Panc1 (cell line): ENCODE data around the gene BIRC7.

ENCODE experiments used
- TF ChIP-seq, protein P1 (sequence below): fragments of 450-650 bp; IDR thresholded peaks from 2 replicates; pipeline ENCODE4 v1.5.1; 2017; ENCODE audit warnings: mild to moderate bottlenecking
- TF ChIP-seq, protein P2 (sequence below), 2 experiments: IDR thresholded peaks; 2 replicates each; pipeline ENCODE4 v1.6.1; 2011 to 2012; ENCODE audit warnings: low read depth in 2 of 2, control low read depth in 1 of 2, low read length in 1 of 2, mild to moderate bottlenecking in 1 of 2, moderate library complexity in 1 of 2; ENCODE audit not compliant: insufficient read depth in 1 of 2

DNA sequence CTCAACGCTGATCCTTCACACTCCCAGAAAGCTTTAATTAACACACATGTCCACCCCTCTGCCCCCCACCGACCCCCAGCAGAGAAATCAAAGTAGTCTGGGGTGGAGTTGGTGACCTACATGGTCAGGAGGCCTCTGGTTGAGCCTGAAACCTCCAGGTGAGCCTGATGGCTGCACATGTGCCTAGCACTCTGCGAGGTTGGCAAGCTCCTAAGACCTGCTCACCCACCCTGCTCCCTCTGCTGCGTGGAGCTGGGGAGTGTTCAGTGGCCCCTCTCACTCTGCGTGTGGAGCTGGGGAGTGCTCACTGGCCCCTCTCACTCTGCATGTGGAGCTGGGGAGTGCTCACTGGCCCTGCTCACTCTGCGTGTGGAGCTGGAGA lies 11.9 kb upstream of the BIRC7 start:
- TF ChIP-seq, protein P1, sequence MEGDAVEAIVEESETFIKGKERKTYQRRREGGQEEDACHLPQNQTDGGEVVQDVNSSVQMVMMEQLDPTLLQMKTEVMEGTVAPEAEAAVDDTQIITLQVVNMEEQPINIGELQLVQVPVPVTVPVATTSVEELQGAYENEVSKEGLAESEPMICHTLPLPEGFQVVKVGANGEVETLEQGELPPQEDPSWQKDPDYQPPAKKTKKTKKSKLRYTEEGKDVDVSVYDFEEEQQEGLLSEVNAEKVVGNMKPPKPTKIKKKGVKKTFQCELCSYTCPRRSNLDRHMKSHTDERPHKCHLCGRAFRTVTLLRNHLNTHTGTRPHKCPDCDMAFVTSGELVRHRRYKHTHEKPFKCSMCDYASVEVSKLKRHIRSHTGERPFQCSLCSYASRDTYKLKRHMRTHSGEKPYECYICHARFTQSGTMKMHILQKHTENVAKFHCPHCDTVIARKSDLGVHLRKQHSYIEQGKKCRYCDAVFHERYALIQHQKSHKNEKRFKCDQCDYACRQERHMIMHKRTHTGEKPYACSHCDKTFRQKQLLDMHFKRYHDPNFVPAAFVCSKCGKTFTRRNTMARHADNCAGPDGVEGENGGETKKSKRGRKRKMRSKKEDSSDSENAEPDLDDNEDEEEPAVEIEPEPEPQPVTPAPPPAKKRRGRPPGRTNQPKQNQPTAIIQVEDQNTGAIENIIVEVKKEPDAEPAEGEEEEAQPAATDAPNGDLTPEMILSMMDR = no peak
- TF ChIP-seq, protein P2, sequence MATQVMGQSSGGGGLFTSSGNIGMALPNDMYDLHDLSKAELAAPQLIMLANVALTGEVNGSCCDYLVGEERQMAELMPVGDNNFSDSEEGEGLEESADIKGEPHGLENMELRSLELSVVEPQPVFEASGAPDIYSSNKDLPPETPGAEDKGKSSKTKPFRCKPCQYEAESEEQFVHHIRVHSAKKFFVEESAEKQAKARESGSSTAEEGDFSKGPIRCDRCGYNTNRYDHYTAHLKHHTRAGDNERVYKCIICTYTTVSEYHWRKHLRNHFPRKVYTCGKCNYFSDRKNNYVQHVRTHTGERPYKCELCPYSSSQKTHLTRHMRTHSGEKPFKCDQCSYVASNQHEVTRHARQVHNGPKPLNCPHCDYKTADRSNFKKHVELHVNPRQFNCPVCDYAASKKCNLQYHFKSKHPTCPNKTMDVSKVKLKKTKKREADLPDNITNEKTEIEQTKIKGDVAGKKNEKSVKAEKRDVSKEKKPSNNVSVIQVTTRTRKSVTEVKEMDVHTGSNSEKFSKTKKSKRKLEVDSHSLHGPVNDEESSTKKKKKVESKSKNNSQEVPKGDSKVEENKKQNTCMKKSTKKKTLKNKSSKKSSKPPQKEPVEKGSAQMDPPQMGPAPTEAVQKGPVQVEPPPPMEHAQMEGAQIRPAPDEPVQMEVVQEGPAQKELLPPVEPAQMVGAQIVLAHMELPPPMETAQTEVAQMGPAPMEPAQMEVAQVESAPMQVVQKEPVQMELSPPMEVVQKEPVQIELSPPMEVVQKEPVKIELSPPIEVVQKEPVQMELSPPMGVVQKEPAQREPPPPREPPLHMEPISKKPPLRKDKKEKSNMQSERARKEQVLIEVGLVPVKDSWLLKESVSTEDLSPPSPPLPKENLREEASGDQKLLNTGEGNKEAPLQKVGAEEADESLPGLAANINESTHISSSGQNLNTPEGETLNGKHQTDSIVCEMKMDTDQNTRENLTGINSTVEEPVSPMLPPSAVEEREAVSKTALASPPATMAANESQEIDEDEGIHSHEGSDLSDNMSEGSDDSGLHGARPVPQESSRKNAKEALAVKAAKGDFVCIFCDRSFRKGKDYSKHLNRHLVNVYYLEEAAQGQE (IDR thresholded peaks at IDR 0.05; ENCODE audit: insufficient read depth in 1 of 2, low read depth in 2 of 2, low read length in 1 of 2) = no peak
